Measurements from ENCODE around the gene MYO5C.

The MYO5C gene

DNA sequence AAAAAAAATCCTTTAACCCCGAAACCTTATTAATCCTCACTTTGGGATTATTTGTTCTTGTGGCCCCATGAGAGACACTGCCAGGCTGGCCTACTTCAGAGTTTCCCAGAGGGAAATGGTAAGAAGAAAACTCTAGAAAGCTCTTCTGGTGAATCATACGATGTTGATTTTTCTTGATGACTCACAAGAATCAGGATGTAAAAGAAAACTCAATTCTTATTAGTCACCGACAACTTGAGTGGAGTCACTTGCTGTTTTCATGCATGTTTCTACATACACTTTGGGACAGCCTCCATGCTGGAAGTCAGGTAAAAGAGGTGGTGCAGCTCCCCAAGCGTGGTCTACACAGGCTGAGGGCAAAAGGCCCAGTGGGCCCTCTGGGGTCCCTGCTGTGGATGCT is 42.8 kb downstream of the MYO5C start:
- H3K4me3 ChIP-seq (ENCODE audit: low read depth, low read length) = no peak overlapping the region
- in situ Hi-C loops (cut with HindIII; ENCODE audit: low sequenced_read_pairs) = no loop called here
- TF ChIP-seq, protein P1, sequence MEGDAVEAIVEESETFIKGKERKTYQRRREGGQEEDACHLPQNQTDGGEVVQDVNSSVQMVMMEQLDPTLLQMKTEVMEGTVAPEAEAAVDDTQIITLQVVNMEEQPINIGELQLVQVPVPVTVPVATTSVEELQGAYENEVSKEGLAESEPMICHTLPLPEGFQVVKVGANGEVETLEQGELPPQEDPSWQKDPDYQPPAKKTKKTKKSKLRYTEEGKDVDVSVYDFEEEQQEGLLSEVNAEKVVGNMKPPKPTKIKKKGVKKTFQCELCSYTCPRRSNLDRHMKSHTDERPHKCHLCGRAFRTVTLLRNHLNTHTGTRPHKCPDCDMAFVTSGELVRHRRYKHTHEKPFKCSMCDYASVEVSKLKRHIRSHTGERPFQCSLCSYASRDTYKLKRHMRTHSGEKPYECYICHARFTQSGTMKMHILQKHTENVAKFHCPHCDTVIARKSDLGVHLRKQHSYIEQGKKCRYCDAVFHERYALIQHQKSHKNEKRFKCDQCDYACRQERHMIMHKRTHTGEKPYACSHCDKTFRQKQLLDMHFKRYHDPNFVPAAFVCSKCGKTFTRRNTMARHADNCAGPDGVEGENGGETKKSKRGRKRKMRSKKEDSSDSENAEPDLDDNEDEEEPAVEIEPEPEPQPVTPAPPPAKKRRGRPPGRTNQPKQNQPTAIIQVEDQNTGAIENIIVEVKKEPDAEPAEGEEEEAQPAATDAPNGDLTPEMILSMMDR (IDR thresholded peaks at IDR 0.05; ENCODE audit: low read depth, low read length, missing control alignments) = no peak
- peak; percentile 78 for DNase-seq (ENCODE audit: low read depth)

DNA sequence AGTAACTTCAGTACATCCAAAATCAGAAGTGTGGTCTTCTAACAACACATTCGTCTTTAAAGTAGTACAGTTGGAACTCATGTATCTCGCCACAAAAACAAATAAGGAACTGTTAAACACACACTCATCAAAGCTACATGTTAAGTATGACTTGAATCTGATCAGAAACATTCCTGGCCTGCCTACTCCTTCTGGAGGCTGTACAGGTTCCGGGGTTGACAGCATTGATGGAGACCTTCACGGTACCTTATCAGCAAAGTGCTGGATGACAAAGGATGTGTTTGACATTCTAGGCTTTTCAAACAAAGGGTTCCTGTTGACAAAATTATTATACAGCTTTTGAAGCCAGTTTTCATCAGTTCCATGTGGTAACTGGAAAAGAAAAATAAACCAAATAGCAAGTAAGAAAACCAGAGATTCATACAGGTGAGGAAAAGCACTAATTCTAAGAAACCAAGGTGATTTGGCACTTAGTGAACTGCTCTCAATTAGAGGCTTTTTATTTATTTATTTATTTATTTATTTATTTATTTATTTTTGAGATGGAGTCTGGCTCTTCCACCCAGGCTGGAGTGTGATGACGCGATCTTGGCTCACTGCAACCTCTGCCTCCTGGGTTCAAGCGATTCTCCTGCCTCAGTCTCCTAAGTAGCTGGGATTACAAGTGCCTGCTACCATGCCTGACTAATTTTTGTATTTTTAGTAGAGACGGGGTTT is 44.3 kb downstream of the MYO5C start:
- TF ChIP-seq, protein P1 (IDR thresholded peaks at IDR 0.05; ENCODE audit: low read depth, low read length, missing control alignments) = no peak
- in situ Hi-C loops (cut with HindIII; ENCODE audit: low sequenced_read_pairs) = no loop called here
- no peak for DNase-seq (ENCODE audit: low read depth)
- no peak overlapping the region for H3K4me3 ChIP-seq (ENCODE audit: low read depth, low read length)

DNA sequence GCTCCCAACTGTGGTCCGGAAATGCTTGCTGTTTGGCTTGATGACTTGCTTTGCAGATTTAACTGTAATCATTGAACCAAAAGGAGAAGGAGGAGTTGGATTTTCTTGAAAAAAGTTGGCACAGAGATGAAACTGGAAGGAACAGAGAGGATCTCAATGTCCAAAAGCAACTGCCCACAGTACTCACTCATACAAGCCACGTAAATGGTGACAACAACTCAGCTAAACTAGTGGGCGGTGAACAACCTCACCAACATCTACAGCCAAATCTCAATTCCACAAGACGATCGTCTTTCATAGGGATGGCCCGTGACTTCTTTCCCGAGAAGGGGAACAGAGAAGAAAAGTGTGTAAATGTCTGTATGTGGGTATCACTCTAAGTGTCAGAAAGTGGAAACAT is 48.1 kb downstream of the MYO5C start:
- TF ChIP-seq, protein P1 (IDR thresholded peaks at IDR 0.05; ENCODE audit: low read depth, low read length, missing control alignments) = no peak
- H3K4me3 ChIP-seq (ENCODE audit: low read depth, low read length) = no peak overlapping the region
- DNase-seq (ENCODE audit: low read depth) = no peak
- in situ Hi-C loops (cut with HindIII; ENCODE audit: low sequenced_read_pairs) = no loop called here

DNA sequence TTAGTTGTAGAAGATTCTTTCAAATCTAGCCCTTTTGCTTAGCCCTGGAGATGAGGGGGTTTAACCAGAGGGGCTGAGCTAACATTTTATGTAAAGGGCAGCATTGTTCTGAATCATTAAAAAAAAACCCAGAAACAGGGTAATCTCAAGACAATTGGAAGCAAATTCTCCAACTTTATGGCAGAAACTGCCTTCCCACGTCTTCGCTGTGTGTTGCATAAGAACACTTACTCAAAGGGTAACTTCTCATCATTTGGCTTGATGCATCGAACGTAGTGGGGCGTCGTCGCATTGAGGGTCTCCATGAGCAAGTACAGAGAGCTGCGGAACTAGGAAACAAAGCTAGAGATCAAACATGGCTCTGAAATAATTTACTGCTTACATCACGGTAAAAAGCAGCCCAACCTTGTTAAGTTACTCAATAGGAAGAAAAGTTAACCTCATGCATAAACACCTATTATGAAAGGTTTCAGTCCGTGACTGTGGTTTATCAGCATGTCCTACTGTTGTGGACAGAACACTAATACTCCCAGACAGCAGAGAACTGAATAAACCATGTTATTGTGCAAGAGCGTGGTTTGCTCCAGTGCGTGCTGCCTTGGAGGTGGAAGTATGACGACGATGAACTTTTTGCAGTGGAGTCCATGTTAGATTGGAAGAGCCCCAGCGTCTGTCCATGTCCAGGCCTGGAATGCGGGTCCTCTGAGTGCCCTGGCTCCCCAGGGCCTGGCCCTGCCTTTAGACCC is 48.7 kb downstream of the MYO5C start:
- in situ Hi-C loops (cut with HindIII; ENCODE audit: low sequenced_read_pairs) = no loop called here
- peak; percentile 66 for DNase-seq (ENCODE audit: low read depth)
- H3K4me3 ChIP-seq (ENCODE audit: low read depth, low read length) = no peak overlapping the region
- TF ChIP-seq, protein P1 (IDR thresholded peaks at IDR 0.05; ENCODE audit: low read depth, low read length, missing control alignments) = no peak

DNA sequence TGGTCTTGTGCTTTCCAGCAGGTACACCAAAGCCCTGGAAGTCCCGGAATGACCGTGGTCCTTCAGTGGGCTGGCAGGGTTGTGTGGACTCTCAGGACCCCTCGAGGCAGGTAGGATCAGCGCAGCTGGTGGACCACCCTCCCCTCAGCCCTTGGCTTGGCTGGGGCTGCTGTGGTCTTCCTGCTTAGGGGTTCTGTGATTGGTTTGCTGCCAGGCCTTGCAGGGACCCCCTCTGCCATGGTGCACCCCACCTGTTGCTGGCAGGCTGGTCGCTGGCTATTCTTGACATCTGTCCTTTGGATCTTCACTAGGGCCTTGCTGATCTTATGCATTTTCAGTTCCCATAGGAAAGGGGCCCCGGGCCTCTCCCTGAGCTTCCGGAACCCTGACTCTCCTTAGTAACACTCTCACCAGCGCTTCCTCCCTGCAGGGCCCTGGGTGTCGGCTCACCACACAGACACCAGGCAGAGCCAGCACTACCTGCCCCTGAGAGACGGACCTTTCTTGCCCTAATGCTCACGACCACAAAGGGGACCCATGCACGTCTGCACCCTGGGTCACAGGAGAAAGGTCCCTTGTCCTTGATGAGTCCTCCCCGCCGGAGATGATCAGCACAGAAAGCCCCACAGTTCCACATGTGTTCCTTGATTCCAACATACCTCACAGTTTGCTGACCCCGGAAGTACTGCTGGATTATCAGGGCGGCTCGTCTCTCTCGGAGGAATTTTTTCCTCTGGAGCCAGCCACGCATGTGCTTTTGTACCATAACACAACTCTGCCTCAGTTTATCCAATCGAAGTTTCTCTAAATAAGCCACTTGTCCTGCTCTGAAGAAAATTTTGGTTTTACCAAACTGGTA is 51.7 kb downstream of the MYO5C start:
- DNase-seq (ENCODE audit: low read depth) = no peak
- H3K4me3 ChIP-seq (ENCODE audit: low read depth, low read length) = no peak overlapping the region
- TF ChIP-seq, protein P1 (IDR thresholded peaks at IDR 0.05; ENCODE audit: low read depth, low read length, missing control alignments) = no peak
- in situ Hi-C loops (cut with HindIII; ENCODE audit: low sequenced_read_pairs) = no loop called here

DNA sequence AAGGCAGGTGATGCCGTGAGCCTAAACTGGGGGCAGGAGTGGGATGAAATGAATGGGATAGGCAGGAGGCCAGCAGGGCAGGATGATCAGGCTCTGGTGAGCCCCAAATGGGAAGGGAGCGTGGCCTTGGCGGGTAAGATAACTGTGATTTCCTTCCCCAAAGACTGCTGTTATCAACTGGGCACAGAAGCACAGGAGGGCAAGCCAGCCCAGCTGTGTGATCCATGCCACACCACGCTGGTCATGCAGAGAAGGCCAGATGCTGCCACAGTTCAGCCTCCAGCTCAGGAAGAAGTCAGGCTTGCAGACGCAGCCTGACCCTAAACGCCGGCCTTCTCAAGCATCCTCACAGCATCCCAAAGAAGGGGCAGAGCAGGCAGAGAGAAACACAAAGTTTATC is 52.3 kb downstream of the MYO5C start:
- H3K4me3 ChIP-seq (ENCODE audit: low read depth, low read length) = no peak overlapping the region
- no peak for DNase-seq (ENCODE audit: low read depth)

More for the DNA sequence above, 52.3 kb downstream of the MYO5C start:
- in situ Hi-C loops (cut with HindIII; ENCODE audit: low sequenced_read_pairs) = no loop called here
- TF ChIP-seq, protein P1 (IDR thresholded peaks at IDR 0.05; ENCODE audit: low read depth, low read length, missing control alignments) = no peak

All from astrocyte of the cerebellum (primary cell).